Measurements from ENCODE around the gene NABP2. TPM values are rescaled to one million over a fixed set of nuclear protein-coding genes. Genes with fewer than 3 reads are reported as not detected.
A peak's percentile ranks its signal among the peaks of the same experiment; 100 is the strongest.

The NABP2 gene
- total RNA-seq, 1 experiment from 2014 or later = 42.7 TPM

GRCh38 chr12:56223571-56224101, 506 bp upstream of the NABP2 start:
- Mint-ChIP-seq H3K9me3 (no peaks in the 10 kb centered on the region), H3K27ac (peak overlapping the region; percentile 97), H3K4me1 (peaks cover 33% of the 10 kb centered on the region), H3K27me3 (ENCODE audit: low read depth) (no peaks in the 10 kb centered on the region), H3K4me3 (peak overlapping the region; percentile 98), H3K36me3 (peaks cover 7% of the 10 kb centered on the region)
- ATAC-seq (no peak), DNase-seq (ENCODE audit: low spot score) (no peak)
- POLR2A ChIA-PET = interaction anchor here (2.3 kb wide), 1 partner anchor 36 kb away, joined by 8 read pairs; no protein-coding TSS in a partner anchor
- CTCF ChIA-PET = interaction anchor here (1.1 to 3.1 kb wide), 2 partner anchors 17 to 34 kb away, joined by 6 to 35 read pairs; partner anchors contain the start of gene ANKRD52
- no peak for TF ChIP-seq AFF4 (CRISPR knock-in tag; IDR thresholded peaks at IDR 0.05; ENCODE audit: borderline replicate concordance)
- TF ChIP-seq NR2C2 (CRISPR knock-in tag; IDR thresholded peaks at IDR 0.05) = no peak
- no peak for TF ChIP-seq ATF1 (CRISPR knock-in tag; IDR thresholded peaks at IDR 0.05)
- no peak for TF ChIP-seq CTCF (IDR thresholded peaks at IDR 0.05)
- no peak for TF ChIP-seq STAT6 (CRISPR knock-in tag; conservative IDR thresholded peaks at IDR 0.05; ENCODE audit: low read depth)
- no peak for TF ChIP-seq IRF2 (CRISPR knock-in tag; IDR thresholded peaks at IDR 0.05; ENCODE audit: borderline replicate concordance, low read depth)
- TF ChIP-seq PRRX2 (CRISPR knock-in tag; IDR thresholded peaks at IDR 0.05) = no peak
- no peak for TF ChIP-seq ZNF219 (CRISPR knock-in tag; IDR thresholded peaks at IDR 0.05; ENCODE audit: borderline replicate concordance)
- no peak for TF ChIP-seq ZSCAN18 (CRISPR knock-in tag; IDR thresholded peaks at IDR 0.05)
- no peak for TF ChIP-seq TP53 (CRISPR knock-in tag; IDR thresholded peaks at IDR 0.05)
- TF ChIP-seq ZNF396 (CRISPR knock-in tag; IDR thresholded peaks at IDR 0.05; ENCODE audit: borderline replicate concordance) = no peak
- TF ChIP-seq ZNF232 (CRISPR knock-in tag; IDR thresholded peaks at IDR 0.05) = no peak
- TF ChIP-seq USF1 (CRISPR knock-in tag; IDR thresholded peaks at IDR 0.05) = no peak
- TF ChIP-seq ZNF263 (CRISPR knock-in tag; IDR thresholded peaks at IDR 0.05; ENCODE audit: low read depth) = no peak
- no peak for TF ChIP-seq NR1H2 (CRISPR knock-in tag; IDR thresholded peaks at IDR 0.05)
- TF ChIP-seq ZBTB43 (CRISPR knock-in tag; IDR thresholded peaks at IDR 0.05) = no peak
- no peak for TF ChIP-seq ETV6 (CRISPR knock-in tag; IDR thresholded peaks at IDR 0.05)
- TF ChIP-seq ZNF317 (CRISPR knock-in tag; IDR thresholded peaks at IDR 0.05; ENCODE audit: borderline replicate concordance, low read depth) = no peak
- no peak for TF ChIP-seq ELF4 (CRISPR knock-in tag; IDR thresholded peaks at IDR 0.05; ENCODE audit: low read depth)
- no peak for TF ChIP-seq FOXJ3 (CRISPR knock-in tag; IDR thresholded peaks at IDR 0.05; ENCODE audit: borderline replicate concordance)

All from WTC11 (cell line).